GM19239 (cell line): Measurements from ENCODE around the gene APOBR.

Experiments
- DNase-seq: peaks from one replicate; pipeline ENCODE4 v3.0.0; 2011; ENCODE audit warnings: low spot score; ENCODE audit not compliant: insufficient read length
- FAIRE-seq: peaks from 2 replicates; lab custom pipeline; 2011; peaks lifted over from hg19 to GRCh38; lab: Jason Lieb, UNC

APOBR gene

GRCh38 chr16:28546626-28547025 lies 52.2 kb downstream of the APOBR start:
- FAIRE-seq: no peak

GRCh38 chr16:28548306-28548802 lies 53.9 kb downstream of the APOBR start:
- FAIRE-seq (no peak), DNase-seq (no peak)

More at GRCh38 chr16:28546626-28547025, 52.2 kb downstream of the APOBR start:
- DNase-seq: no peak
